22Rv1 (cell line): ENCODE results near the gene COX7A1.

ENCODE experiments used
- H3K27ac ChIP-seq: fragments of 450-650 bp; 2 replicates; pipeline ENCODE4 v1.5.1; 2017
- ZFX ChIP-seq: fragments of 450-650 bp; IDR thresholded peaks from 2 replicates; pipeline ENCODE4 v1.6.1; 2017; ENCODE audit warnings: antibody characterized with exemption, borderline replicate concordance
- TF ChIP-seq, protein P1 (sequence below): fragments of 450-650 bp; IDR thresholded peaks from 2 replicates; pipeline ENCODE4 v1.5.1; 2017; ENCODE audit warnings: mild to moderate bottlenecking

COX7A1 gene

DNA sequence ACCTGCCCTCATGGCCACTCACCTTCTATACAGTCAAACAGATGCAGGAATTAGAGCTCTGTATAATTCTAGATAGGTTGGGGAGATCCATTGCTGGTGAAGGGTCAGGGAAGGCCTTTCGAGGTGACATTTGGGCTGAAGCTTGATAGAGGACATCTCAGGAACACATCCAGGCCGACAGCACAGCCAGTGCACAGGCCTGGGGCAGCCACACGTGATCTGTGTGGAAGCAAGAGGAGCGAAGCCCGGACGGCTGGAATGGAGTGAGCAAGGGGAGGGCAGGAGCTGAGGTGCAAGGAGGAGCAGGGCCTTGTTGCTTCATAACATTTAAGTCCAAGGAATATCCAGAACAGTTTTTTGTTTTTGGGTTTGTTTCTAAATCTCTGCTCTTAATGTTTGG, 45.8 kb downstream of the COX7A1 start:
- TF ChIP-seq, protein P1, sequence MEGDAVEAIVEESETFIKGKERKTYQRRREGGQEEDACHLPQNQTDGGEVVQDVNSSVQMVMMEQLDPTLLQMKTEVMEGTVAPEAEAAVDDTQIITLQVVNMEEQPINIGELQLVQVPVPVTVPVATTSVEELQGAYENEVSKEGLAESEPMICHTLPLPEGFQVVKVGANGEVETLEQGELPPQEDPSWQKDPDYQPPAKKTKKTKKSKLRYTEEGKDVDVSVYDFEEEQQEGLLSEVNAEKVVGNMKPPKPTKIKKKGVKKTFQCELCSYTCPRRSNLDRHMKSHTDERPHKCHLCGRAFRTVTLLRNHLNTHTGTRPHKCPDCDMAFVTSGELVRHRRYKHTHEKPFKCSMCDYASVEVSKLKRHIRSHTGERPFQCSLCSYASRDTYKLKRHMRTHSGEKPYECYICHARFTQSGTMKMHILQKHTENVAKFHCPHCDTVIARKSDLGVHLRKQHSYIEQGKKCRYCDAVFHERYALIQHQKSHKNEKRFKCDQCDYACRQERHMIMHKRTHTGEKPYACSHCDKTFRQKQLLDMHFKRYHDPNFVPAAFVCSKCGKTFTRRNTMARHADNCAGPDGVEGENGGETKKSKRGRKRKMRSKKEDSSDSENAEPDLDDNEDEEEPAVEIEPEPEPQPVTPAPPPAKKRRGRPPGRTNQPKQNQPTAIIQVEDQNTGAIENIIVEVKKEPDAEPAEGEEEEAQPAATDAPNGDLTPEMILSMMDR, result no peak
- TF ChIP-seq ZFX, result no peak
- 0 out of 2 replicates have a peak overlapping the region, but pooled peaks have one; percentile 2 for H3K27ac ChIP-seq

DNA sequence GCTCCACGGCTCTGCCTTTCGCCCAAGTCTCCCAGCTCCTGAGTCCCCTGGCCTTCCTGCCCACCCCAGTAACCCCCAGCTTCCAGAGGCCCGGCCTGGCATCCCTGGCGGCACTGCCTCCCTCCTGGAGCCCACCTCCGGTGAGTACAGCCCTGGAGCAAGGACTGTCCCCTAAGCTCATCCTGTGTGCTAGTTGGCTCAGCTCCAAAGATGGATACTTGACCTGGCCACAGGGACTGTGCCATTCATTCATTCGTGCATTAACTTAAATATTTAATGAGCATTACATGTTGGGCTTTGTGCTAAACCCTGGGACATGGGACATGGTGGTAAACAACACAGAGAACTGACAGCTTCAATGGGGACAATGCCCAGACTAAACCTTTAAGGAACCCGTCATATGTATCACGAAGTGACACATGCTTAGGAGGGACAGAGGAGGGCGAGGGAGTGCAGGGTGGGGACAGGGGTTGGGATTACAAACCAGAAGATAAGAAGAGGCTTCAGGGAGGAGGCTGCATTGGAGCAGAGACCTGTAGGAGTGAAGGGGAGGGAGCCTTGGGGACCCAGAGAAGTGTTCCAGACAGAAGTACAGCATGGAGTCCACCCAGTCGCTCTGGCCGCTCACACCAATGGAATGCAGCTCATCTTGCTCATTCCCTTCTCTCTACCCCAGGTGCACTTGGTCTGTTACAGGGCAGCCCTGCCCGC, 48.2 kb downstream of the COX7A1 start:
- no peak overlapping the region for H3K27ac ChIP-seq
- TF ChIP-seq, protein P1, result no peak
- no peak for TF ChIP-seq ZFX

DNA sequence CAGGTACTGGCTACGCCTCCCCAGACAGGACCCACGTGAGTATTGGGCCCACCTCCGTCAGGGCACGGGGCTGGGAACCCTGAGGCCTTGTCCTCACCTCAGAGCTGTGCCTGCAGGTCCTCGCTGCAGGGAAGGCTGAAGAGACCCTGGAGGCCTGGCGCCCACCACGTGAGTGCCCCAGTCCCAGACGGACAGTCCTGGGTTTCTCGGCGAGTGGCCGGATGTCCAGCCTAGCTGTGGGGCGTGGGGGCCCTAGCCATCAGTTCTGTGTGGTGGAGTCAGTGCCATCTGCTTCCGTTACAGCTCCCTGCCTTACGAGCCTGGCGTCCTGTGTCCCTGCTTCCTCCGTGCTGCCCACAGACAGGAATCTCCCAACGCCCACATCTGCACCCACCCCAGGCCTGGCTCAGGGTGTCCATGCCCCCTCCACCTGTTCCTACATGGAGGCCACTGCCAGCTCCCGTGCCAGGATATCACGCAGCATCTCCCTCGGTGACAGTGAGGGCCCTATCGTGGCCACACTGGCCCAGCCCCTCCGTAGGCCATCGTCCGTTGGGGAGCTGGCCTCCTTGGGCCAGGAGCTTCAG, 49.1 kb downstream of the COX7A1 start:
- no peak for TF ChIP-seq ZFX
- TF ChIP-seq, protein P1, result no peak
- no peak overlapping the region for H3K27ac ChIP-seq

DNA sequence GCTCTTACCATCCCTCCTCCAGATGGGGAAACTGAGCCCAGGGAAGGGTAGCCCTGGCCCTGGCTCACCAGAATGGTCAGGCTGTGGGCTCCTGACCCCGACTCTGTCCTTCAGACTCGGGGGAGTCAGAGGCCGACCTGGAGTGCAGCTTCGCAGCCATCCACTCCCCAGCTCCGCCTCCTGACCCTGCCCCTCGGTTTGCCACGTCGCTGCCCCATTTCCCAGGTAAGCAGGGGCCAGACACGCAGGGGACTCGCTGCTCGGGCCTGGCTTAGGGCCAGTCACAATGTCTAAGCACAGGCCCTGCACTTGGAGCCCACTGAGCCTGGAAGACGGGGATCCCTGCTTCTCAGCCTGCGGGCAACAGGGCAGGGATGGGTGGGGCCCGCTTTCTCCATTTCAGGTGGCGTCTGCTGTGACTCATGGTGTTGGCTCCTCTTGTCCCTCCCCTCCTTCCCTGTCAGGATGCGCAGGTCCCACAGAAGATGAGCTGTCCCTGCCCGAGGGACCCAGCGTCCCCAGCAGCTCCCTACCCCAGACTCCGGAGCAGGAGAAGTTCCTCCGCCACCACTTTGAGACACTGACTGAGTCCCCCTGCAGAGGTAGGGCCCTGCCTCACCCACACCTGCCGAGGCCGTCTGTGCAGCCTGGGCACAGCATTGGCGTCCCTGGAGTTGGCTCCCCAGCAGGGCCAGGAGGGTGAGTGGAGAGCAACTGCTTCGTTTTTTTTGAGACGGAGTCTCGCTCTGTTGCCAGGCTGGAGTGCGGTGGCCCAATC, 50.5 kb downstream of the COX7A1 start:
- H3K27ac ChIP-seq, result no peak overlapping the region
- TF ChIP-seq, protein P1, result no peak
- no peak for TF ChIP-seq ZFX
